ENCODE results near the gene MYH7.

The MYH7 gene

DNA sequence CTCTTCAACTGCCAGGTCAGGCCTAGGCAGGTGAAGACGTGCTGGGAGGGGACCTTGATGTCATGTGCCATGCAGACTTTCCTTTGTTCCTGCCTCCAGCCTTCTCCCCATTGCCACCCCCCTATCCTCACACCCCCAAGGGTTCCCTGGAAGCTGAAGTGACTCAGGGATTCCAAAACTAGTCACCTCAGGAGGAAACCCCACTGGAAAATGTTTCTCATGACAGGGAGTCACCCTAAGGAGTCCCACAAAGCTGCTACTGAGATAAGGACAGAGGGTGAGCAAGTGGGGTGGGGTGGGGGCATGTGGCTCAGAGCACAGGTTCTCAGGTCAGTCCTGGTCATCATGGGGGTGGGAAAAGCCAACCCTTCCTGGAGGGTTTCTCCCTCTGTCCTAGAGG is 65.2 kb downstream of the MYH7 start:
- DNase-seq (ENCODE audit: low read depth in 3 of 3) = no peak

DNA sequence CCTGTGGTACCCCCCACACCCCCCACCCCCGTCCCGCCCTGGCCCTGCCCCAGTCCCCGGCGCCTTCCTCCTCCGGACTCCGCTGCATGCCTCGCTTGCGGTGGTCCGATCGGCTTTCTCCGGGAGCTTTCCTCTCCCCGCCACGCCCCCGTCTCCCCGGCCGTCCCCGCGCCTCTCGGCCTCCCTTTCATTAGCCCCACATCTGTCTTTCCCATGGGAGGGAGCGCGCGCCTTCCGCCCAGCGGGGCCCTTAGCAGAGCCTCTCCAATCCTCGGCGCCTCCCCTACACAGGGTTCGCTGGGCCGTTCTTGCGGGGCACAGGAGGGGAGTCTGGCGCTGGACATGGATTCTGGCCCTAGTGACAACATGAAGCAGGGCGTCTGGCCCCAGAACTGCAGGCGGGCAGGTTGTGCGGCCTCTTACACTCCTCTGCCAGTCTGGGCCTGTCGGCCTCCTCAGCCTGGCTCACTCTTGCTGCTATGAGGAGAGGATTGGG is 69.0 kb downstream of the MYH7 start:
- DNase-seq (ENCODE audit: low read depth in 3 of 3) = no peak

DNA sequence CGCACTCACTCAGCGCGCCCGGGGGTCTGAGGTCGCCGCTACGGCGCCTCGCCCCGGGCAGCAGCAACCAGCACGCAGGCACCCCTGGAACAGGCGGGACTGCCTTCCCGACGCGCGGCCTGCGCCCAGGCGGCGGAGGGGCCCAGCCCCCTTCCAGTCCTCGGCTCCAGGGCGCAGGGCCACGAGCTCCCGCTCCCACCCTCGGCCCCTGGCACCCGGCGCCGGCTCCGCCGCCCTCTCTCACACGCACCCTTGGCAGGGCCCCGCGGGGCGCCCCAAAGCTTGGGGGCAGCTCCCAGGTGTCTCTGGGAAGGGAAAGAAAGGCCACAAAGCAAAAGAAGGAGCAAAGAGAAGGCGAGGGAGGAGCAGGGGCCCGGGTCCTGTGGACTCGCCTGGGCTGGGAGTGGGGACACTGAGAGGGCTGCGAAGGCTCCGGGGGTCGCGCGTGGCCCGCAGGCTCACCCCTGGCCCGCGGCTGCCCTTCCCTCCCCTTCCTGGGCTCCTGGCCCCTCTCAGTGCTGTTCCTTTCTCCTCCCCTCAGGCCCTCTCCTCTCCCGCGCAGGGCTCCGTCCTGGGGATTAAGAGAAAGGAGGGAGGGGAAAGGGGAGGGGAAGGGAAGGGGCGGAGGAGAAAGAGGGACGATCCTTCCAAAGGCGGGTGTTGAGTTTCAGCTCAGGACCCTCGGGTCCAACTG is 69.6 kb downstream of the MYH7 start:
- no peak for DNase-seq (ENCODE audit: low read depth in 3 of 3)

DNA sequence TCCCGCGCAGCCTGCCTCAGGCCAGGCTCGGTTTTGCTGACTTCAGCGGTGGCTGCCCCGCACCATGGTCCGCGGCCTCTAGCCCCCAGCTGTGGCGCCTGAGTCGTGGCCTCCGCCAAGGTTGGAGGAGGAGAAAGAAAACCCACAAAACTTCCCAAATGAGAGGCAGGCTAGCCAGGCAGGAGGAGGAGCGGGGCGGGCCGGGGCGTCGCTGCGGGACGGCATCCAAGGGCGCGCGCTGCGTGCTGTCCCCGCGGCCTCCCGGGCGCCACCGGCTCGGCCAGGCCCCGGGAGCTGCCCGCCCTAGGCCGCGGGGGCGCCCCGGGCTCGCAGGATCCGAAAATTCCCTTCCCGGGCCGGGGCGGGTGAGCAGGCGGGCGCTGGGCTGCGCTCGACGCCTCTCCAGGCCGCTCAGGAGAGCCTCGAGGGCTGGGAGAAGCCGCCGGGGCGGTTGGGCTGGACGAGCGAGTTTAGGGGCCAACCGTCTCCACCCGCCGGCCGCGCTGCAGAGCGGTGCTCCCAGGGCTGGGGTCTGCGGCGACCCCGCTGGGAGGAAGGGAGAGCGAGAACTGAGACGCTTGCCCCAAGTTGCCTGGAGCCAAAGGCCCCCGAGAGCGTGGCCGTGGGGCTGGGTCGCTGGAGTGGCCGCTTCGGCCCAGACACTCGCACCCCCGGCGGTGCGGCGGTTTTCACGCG is 70.3 kb downstream of the MYH7 start, which contains the start of gene EFS:
TSS of gene EFS (minus strand) at position 137 of the 696 bp plus-strand sequence. CDS start 147 bp downstream, outside the sequence.
- DNase-seq (ENCODE audit: low read depth in 3 of 3) = no peak

DNA sequence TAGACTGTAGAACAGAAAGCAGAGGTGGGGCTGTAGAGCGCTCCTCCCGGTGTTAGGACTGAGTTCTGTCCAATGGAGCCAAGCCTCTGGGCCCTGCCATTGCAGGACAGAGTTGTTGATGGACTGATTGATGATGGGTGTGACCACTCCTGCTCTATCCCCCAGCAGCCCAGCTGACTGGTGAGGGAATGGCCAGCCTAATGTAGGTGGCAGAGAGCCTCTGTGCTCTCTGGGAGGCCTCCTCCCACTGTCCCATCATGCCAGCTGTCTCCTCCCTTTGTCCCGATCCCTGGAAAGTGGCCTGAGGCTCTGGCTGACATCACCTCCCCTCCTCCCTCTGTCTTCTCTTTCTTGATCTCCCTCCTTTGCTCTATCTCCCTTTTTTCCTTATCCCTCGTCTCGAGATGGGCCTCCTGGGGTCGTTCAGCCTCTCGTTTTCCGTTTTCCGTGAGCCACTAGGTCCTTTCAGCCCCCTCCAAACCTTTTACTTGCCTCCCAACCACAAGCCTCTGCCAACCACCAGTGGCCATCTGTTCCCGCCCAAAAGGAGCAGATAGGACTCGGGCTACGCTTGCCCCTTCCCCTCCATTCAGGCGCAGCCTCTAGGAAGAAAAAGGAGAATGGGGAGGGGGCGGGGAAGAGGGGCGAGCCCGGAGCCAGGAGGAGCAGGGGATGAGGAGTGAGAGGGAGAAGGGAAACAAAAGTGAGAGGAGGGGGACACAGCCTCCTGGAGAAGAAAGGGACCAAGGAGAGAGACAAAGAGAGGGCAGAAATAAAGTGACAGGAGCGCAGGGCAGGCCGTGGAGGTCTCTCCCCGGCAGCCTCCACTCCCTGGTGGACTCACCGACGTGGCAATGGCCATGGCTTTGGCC is 71.1 kb downstream of the MYH7 start:
- DNase-seq (ENCODE audit: low read depth in 3 of 3) = no peak
